Measurements from ENCODE around the gene MYNN.

Gene MYNN

DNA sequence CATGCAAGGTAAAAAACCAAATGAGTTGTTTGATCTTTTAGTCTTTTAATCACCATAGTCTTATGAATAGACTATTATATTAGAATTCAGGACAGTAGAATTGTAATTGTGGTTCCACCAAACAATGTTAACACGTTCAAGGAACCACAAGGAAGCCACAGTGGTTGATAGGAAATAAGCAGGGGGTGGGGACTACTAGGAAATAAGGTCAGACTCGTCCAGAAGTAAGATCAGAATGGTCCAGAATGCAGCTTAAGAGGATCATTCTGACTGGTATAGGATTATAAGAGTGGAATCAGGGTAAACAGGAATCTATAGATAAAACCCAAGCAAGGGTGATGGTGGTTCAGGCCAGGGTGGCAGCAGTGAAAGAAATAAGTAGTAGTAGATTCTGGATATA lies 7.5 kb downstream of the MYNN start:
- no peak for DNase-seq

DNA sequence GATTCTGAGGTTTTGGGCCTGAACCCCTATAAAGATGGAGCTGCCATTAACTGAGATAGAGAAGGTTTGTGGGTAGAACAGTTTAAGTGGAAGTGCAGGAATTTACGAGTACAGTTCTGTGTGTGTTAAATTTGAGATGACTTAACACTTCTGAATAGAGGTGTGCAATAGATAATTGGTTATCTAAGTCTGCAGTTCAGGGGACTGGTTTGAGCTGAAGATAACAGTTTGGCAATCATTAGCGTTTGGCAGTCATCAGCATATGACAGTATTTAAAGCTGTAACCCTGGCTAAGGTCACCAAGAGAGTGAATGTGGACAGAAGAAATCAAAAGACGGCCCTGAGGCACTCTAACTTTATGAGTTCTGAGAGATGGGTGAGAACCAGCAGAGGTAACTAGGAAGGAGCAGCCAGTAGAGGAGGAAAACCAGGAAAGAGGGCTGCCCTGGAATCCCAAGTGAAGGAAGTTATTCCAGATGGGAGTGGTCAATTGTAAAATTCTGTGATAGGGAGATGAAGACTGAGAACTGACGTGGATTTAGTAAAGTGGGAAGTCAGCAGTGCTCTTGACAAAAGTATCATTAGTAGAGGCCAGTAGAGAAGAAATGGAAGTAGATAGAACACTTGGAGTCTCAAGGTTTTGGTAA lies 8.1 kb downstream of the MYNN start:
- no peak for DNase-seq

DNA sequence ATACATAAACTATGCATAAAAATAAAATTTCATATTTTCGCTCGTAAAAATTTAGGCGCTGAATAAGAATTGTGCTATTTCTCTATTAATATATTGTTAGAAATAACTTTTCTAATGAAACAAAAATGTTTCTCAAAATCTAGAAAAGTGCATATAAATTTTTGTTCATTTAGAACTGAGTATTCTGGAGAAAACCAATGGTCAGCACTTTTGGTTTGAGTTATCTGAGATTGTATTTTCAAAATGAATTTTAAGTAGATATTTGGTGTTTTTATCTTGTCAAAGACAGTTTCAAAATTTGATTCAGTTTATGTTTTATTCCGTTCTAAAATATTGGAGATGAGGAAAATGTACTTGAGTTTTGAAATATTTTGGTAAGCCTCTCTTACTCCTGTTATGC lies 13.9 kb downstream of the MYNN start:
- no peak for DNase-seq

DNA sequence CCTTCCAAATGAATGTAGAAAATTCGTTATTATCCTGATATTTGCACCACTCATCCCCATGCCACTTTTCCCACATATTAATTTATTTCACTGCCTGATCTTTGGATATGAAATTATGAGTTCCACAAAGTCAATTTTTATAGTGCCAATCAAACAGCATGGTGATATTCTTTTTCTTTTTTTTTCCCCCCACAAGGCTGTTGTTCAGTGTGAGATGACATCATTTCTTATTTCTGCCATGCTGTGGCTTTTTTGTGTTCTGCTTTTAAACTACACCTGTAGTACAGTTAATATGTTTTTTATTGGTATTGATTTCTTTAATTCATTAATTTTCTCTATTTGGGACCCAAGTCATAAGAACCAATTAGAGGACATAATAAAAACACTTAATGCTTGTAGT lies 14.6 kb downstream of the MYNN start:
- DNase-seq = no peak

DNA sequence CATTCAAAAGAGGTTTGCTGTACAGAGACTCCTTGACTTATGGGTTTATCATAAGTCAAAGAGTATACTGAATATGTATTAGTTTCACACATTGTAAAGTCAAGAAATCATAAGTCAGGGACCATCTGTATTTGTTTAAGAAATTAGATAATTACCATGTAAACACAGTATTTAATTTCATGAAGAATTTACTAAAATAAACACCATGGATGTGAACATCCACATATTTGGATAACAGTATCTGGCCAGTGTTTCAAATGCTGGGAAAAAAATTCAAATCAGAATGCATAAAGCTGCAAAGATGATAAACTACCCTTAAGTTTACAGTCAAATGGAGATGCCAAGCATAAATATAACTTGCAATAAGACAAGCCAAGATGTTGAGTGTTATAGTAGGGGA lies 17.0 kb downstream of the MYNN start:
- no peak for DNase-seq

DNA sequence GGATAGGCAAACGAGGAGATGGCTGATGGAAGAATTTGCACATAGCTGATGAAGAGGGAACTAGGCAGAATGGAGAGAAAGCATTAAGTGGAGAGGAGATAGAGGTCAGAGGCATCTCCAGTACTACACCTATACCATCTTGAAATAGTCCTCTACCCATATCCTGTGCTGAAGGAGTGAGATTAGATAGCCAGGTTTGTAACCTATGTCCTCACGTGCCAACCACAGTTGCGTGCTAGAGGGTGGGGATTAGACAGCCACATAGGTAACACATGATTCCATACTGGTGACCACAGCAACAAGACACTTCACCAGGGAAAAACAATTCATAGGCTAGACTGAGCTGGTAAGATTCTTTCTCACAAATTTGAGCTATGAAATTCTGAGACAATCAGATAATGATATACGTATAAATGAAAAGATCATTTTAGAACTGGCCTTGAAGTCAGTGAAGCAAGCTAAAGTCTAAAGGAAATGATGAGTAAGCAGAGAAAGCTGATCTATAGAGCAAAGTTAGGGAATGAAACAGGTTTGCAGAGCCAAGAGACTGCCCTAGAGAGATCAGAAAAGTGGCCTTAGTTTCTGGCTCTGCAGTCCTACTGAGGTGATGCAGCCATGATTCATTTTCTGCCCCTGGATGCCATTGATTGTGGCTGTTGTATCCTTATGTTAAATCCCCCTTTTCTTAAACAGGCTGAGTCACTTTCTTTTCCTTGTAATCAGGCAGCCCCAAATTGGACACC lies 17.7 kb downstream of the MYNN start:
- DNase-seq = no peak

DNA sequence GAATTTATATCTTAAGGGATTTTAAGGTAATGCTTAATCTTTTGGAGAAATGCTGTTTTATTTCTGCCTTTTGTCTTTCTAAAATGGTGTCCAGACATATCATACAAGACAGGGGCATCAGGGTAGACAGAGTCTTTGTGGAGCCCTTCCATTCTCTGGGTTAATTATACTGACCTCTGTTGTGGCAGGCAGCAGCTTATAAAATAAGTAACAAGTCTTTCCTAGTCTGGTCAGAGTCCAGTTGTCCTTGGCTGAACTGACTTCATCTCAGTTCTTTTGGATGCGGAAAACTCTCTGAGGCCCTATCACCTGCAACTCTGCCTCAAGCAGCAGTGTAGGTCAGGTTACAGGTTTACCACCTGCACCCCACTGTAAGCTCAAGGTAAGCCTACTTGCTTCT lies 19.2 kb downstream of the MYNN start:
- no peak for DNase-seq

DNA sequence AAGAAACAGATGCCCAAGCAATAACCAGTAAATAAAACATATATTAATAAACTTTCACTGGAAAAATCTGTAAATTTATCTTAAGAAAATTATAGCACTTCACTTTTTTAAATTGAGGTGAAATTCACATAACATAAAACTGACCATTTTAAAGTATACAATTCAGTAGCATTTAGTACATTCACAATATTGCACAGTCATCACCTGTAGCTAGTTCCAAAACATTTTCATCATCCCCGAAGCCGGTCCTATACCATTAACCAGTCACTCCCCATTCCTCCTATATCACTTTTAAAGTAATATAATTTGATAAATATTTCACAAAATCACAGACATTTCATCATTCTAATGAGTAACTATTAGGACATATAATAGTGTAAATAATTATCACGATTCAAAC lies 31.5 kb downstream of the MYNN start:
- no peak for DNase-seq

DNA sequence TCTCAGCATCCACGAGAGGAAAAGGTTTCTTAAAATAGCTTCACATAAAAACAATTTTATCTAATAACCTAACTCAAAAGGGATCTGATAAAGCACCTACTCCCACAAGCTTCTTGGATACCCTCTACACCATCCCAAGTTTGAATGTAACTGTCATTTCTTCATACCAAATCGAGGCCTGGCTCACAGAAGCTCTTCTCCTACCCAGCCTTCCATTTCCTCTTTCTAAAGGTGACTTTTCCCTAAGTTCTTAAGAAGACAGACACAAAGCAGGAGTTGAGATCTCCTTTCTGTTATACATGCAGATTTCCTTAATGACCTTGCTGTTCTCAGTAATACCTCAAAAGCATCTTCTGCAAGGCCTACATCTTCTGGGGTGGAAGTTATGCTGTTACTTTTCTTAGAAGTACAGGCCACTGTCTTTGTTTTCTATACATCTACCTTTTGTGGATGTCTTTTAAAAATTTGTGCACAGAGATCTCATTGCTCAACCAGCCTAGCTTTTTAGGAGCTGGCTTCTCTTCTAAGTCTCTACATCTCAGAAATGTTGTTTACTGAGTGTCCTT lies 36.1 kb downstream of the MYNN start:
- no peak for DNase-seq

DNA sequence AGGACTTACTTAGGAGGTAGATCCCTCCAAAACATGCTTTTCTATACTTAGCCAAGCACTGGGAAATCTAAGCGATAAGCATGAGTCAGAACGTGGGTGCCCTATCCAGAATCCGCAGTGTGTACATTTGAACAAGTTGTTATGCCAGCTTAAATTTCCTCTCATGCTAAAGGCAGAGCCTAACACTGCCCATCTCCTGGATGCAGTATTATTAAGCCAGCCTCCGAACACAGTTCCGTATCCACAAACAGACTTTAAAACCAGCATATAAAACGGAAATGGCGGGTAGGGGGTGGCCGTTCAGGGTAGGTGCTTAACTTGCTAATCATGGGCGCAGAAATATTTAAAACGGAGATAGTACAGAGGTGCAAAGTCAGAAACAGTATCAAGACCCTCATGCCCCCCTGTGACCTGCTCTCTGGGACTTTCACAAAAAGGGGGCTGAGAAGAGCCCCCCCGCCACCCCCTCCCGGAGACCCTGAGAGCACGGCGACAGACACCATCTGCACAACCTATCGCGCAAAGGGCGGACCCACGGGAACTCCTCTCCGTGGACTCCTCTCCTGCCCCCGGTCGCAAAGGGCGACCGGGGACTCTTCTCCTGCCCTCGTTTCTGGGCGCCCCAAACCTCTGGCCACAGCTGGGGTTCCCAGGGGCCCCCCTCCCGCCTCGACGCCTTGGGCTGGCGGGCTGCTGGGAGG lies 38.6 kb downstream of the MYNN start:
- peak; percentile 40 for DNase-seq

DNA sequence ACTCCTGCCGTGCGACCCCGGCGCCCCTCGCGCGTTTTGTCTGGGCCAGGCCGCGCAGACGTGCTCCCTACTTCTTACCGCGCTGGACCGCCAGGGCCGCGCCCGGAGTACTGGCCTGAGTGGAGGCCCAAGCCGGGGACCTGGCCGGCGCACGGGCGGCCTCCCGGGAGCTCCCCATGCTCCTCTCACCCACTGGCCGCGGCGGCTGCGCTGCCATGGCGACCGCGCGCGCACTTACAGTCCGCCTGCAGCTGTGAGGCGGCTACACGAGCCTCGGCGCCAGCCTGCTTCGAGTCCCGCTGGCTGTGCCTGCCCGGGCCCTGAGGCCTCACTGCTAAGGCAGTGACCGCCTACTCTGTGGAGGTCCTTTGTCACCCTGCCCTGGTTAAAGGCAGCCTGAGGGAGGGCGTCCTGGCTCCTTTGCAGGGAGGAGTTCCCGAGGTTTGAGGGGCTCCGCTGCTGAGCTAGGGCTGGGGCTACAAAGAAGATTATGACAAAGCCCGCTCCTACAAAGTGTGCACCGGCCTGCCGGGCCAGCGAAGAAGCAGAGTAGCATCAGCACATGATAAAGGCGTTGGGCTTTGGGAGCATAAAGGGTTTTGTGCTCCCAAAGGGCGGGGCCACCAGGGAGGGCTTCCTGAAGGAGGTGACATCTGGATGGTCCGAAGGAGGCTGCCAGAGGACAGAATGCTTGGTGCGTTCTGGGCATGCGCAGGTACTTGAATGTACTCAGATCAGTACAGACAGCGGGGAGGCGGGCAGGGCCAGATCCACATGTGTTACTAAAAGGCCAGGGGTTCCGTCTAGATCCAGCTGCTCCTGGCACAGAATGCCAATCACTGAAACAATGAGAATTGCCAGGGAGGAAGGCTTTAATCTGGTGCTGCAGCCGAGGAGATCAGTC lies 39.4 kb downstream of the MYNN start, which contains the start of the genes LRRC34 and LRRIQ4:
TSS of gene LRRC34 (minus strand) at position 573 of the 904 bp plus-strand sequence. CDS start at position 217, 356 bp downstream.
TSS of gene LRRIQ4 (plus strand) at position 539 of the 904 bp plus-strand sequence. CDS start 9,052 bp downstream, outside the sequence.
- peak; percentile 62 for DNase-seq

DNA sequence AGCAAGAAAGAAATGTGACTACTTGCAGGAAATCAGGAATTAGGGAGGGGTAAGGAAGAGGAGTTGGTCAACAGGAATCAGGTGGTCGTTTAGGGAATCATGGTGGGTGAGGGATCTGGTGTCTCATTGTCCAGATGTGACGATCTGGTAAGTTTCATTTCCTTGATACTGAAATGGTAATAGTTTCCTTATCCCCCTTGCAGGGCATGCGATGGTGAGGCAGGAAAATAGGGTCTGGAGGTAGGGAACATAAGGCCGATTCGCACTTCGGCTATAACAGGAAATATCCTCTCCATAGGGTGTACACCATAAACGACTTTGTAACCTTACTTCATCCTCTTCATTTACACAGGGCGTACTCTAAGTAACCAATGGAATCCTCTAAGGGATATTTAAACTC lies 40.1 kb downstream of the MYNN start:
- no peak for DNase-seq

DNA sequence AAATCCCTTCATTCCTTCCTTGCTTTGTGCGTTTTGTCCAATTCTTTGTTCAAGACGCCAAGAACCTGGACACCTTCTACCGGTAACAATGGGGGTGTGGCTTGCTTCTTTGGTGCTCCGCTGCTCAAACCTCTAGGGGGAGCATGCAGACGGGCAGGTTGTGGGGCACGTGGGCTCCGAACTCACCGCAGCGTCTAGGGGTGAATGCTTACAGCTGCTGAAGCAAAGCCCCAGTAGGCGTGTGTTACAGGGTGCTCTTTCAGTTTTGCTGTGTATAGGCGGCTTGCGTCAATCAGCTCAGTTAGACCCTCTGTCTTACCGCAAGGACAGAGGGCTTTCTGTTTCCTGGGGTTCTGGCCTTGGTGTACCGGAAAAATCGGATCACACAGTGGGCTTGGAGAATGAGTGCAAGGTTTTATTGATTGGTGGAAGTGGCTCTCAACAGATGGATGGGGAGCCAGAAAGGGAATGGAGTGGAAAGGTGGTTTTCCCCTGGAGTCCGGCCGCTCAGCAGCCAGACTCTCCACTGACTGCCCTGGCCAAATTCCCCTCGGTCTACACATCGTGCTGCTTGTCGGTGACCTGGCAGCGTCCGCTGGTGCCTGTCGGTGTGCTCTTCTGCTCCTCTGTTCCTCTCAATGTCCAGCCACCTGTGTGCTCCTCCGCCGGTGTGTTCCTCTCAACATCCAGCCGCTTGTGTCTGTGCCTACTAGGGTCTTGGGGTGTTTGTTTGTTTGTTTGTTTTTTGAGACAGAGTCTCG lies 40.7 kb downstream of the MYNN start:
- peak; percentile 33 for DNase-seq

DNA sequence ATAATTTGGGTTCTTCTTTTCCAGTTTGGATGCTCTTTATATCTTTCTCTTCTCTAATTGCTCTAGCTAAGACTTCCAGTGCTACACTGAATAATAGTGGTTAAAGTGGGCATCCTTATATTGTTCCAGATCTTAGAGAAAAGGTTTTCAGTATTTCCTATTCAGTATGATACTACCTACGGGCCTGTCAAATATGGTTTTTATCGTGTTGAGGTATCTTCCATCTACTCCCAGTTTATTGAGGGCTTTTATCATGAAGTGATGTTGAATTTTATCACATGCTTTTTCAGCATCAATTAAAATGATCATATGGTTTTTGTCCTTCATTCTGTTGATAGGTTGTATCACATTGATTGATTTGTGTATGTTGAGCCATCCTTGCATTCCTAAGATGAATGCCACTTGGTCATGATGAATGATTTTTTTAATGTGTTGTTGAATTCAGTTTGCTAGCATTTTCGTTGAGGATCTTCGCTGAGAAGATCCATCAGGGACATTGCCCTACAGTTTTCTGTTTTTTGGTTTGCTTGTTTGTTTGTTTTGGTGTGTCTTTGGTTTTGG lies 42.5 kb downstream of the MYNN start:
- DNase-seq = no peak

DNA sequence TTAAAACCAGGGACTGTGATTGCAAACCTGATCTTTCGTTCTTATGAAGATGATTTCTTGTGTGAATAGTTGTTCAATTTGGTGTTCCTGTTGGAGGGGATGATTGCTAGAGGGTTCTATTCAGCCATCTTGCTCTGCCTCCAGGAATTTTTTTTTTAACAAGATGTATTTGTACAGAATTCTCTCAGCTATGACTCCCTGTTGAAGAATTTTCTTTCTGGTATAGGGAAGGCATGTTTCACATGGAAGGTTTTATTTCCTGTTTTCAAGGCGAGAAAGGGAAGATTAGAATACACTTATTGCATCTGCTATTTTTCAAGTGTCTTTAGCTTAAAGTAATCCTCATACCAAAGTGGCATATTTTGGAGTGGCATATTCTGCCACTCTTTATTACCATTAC lies 45.1 kb downstream of the MYNN start:
- no peak for DNase-seq

DNA sequence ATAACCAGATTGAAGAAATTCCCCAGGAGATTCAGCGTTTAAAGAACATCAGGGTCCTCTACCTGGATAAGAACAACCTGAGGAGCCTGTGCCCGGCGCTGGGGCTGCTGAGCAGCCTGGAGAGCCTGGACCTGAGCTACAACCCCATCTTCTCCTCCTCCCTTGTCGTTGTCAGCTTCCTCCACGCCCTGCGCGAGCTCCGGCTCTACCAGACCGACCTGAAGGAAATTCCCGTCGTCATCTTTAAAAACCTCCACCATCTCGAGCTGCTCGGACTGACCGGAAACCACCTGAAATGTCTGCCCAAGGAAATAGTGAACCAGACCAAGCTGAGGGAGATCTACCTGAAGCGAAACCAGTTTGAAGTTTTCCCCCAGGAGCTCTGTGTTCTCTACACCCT lies 48.9 kb downstream of the MYNN start:
- DNase-seq = peak; percentile 26

DNA sequence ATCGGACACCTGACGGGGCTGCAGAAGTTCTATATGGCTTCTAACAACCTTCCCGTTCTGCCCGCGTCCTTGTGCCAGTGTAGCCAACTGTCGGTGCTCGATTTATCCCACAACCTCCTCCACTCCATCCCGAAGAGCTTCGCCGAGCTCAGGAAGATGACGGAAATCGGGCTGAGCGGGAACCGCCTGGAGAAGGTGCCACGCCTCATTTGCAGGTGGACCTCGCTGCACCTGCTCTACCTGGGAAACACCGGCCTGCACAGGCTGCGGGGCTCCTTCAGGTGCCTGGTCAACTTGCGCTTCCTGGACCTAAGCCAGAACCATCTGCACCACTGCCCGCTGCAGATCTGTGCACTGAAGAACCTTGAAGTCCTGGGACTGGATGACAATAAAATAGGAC lies 49.3 kb downstream of the MYNN start:
- peak; percentile 65 for DNase-seq

DNA sequence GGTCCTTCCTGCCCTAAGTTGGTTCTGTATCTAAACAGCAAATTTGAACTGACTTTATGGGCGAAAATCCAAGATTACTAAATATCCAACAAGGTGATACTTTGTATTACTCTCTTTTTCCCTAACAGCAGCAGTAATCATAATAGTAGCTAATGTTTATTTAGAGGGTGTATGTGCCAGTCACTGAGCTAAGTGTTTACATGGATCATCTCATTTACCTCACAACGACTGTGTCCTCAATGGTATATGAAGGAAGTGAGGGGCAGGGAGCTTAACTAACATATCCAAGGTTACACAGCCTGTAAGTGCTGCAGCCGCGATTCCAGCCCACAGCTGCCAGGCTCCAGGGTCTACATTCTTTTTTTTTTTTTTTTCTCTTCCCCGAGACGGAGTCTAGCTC lies 49.8 kb downstream of the MYNN start:
- DNase-seq = peak; percentile 65

DNA sequence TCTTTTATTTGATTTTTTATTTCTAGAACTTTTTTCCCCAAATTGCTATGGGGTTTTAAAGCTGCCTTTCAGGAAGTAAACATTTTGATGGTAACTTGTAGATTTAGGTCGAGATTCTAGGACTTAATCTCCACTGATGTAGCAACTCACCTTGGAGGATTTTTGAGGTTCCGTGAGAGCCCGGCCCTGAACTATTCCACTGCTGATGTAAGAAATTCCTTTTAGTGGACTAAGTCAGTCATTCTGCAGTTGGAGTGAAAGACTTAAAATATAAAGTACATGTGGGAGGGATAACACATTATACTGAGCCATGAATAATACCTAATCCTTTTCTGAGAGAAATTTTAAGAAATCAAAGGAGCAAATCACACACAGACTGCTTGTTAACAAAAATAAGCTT lies 52.1 kb downstream of the MYNN start:
- DNase-seq = no peak

DNA sequence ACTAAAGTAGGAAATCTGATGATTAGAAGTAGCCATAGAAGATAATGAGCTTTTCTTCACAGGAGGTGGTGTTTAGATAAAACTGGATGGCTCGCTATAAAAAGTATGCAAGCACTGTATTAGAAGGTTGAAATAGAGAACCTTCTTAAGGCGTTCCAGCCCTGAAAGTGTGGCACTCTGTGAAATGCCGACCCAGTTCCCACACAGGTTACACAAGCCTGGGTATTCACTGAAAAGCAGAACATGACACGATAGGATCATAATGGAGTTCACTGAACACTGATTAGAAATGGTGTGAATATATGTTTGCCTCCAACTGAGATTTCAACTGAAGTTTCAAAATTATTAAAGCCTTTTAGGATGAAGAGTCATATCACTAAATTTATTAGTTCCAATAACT lies 54.5 kb downstream of the MYNN start:
- DNase-seq = no peak

DNA sequence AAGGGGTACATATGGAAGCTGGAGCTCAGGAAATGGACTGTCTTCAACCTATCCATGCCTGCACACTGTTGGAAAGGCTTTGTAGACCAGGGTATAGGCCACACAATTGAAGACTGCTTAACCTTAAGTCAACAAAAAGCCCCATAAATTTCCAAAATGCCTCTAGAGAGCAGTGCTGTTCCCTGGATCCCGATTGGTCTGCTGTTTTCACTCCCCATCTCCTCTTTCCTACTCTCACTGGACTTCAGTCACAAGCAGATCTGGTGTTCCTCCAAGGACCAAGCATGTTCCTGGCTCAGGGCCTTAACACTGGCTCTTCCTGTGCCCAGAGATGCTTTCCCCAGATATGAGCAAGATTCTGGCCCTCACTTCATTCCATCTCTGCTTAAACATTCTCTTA lies 62.3 kb downstream of the MYNN start:
- DNase-seq = no peak
